GM23338 (cell line): ENCODE results near the gene DPP10. TPM values are rescaled to one million over a fixed set of nuclear protein-coding genes. Genes with fewer than 3 reads are reported as not detected.

ENCODE experiments used
- ATAC-seq: fragments of 200-7000 bp; cut with Tn5 transposase; 3 replicates; pipeline ENCODE4 v1.9.1; 2020
- DNase-seq: peaks from one replicate; pipeline ENCODE4 v3.0.0-alpha.2; 2015; ENCODE audit warnings: low spot score
- H2AFZ ChIP-seq: fragments of 200-600 bp; sonication (generic); 2 replicates; pipeline ENCODE4 v1.8.0; 2016; ENCODE audit warnings: antibody characterized with exemption, mild to moderate bottlenecking, moderate library complexity
- H3F3A ChIP-seq: fragments of 200-600 bp; sonication (generic); replicated peaks from 2 replicates; pipeline ENCODE4 v1.8.0; 2017; ENCODE audit warnings: antibody characterized with exemption, mixed run types, low read depth
- H3K27ac ChIP-seq: fragments of 200-600 bp; sonication (generic); 2 replicates; pipeline ENCODE4 v1.6.1; 2016; ENCODE audit warnings: low read depth
- H3K27me3 ChIP-seq: fragments of 200-600 bp; sonication (generic); 2 replicates; pipeline ENCODE4 v1.8.0; 2016; ENCODE audit warnings: mild to moderate bottlenecking, mixed run types, moderate library complexity; ENCODE audit not compliant: insufficient read depth
- H3K36me3 ChIP-seq: fragments of 200-600 bp; sonication (generic); 2 replicates; pipeline ENCODE4 v1.8.0; 2016; ENCODE audit warnings: mild to moderate bottlenecking; ENCODE audit not compliant: insufficient read depth
- H3K4me1 ChIP-seq: fragments of 200-600 bp; sonication (generic); 2 replicates; pipeline ENCODE4 v1.8.0; 2016; ENCODE audit warnings: mild to moderate bottlenecking, moderate library complexity; ENCODE audit not compliant: insufficient read depth
- H3K4me2 ChIP-seq: fragments of 200-600 bp; sonication (generic); 2 replicates; pipeline ENCODE4 v1.7.1; 2017; ENCODE audit warnings: mixed run types
- H3K4me3 ChIP-seq: fragments of 200-600 bp; sonication (generic); 2 replicates; pipeline ENCODE4 v1.6.1; 2016; ENCODE audit warnings: mixed run types
- H3K79me2 ChIP-seq: fragments of 200-600 bp; sonication (generic); replicated peaks from 2 replicates; pipeline ENCODE4 v1.8.0; 2017; ENCODE audit warnings: mild to moderate bottlenecking; ENCODE audit not compliant: insufficient read depth
- H3K9me2 ChIP-seq: fragments of 200-600 bp; sonication (generic); 2 replicates; pipeline ENCODE4 v1.8.0; 2017; ENCODE audit not compliant: insufficient read depth
- H4K20me1 ChIP-seq: fragments of 200-600 bp; sonication (generic); replicated peaks from 2 replicates; pipeline ENCODE4 v1.8.0; 2017; ENCODE audit warnings: mild to moderate bottlenecking; ENCODE audit not compliant: insufficient read depth
- H3K27ac Mint-ChIP-seq: 2 replicates; pipeline ENCODE4 v1.8.0; 2020; ENCODE audit warnings: inconsistent platforms, mild to moderate bottlenecking, moderate library complexity, mixed read lengths
- H3K27me3 Mint-ChIP-seq: 3 replicates; pipeline ENCODE4 v1.8.0; 2022; ENCODE audit warnings: low read depth, mild to moderate bottlenecking, moderate library complexity, mixed read lengths, inconsistent platforms; ENCODE audit not compliant: insufficient read depth, poor library complexity
- H3K36me3 Mint-ChIP-seq: 3 replicates; pipeline ENCODE4 v1.8.0; 2021; ENCODE audit warnings: low read depth, mild to moderate bottlenecking, inconsistent platforms, moderate library complexity, mixed read lengths
- H3K4me1 Mint-ChIP-seq: 3 replicates; pipeline ENCODE4 v1.8.0; 2020; ENCODE audit warnings: mild to moderate bottlenecking, inconsistent platforms, mixed read lengths
- H3K4me3 Mint-ChIP-seq: 3 replicates; pipeline ENCODE4 v1.8.0; 2021; ENCODE audit warnings: moderate library complexity, mild to moderate bottlenecking, inconsistent platforms, mixed read lengths
- H3K9me3 Mint-ChIP-seq: 3 replicates; pipeline ENCODE4 v1.8.0; 2020; ENCODE audit warnings: moderate library complexity, mild to moderate bottlenecking, inconsistent platforms, mixed read lengths
- CREB1 ChIP-seq: fragments of 250-450 bp; sonication (Bioruptor Pico); IDR thresholded peaks from 2 replicates; pipeline ENCODE4 v1.5.0; 2020; ENCODE audit warnings: low read depth, mild to moderate bottlenecking, moderate library complexity
- CTCF ChIP-seq, 2 experiments: fragments of 200-600 bp in 1 of 2; sonication (generic) in 1 of 2; conservative IDR thresholded peaks; 2 replicates each; pipeline versions ENCODE4 v1.5.1 to v1.6.1; 2016 to 2017; ENCODE audit warnings: antibody characterized with exemption in 2 of 2, low read depth in 2 of 2, mild to moderate bottlenecking in 2 of 2, moderate library complexity in 1 of 2
- ETS1 ChIP-seq: IDR thresholded peaks from 2 replicates; pipeline ENCODE4 v1.6.1; 2016; ENCODE audit warnings: antibody characterized with exemption
- EZH2 ChIP-seq: fragments of 200-600 bp; sonication (generic); IDR thresholded peaks from one replicate; pipeline ENCODE4 v1.8.0; 2017; ENCODE audit warnings: antibody characterized with exemption, mild to moderate bottlenecking, low read depth; ENCODE audit not compliant: unreplicated experiment
- EZH2phosphoT487 ChIP-seq: fragments of 200-600 bp; sonication (generic); IDR thresholded peaks from one replicate; pipeline ENCODE4 v1.8.1; 2018; ENCODE audit warnings: antibody characterized with exemption; ENCODE audit not compliant: unreplicated experiment
- JUNB ChIP-seq: IDR thresholded peaks from one replicate; pipeline ENCODE4 v1.6.1; 2016; ENCODE audit warnings: antibody characterized with exemption; ENCODE audit not compliant: unreplicated experiment
- NANOG ChIP-seq: IDR thresholded peaks from 2 replicates; pipeline ENCODE4 v1.6.1; 2016; ENCODE audit warnings: antibody characterized with exemption, borderline replicate concordance
- POLR2AphosphoS5 ChIP-seq: IDR thresholded peaks from 2 replicates; pipeline ENCODE4 v1.6.1; 2016; ENCODE audit warnings: antibody characterized with exemption, low read depth
- REST ChIP-seq: IDR thresholded peaks from one replicate; pipeline ENCODE4 v1.6.1; 2018; ENCODE audit warnings: antibody characterized with exemption; ENCODE audit not compliant: unreplicated experiment
- STAT1 ChIP-seq: IDR thresholded peaks from one replicate; pipeline ENCODE4 v1.6.1; 2016; ENCODE audit warnings: antibody characterized with exemption; ENCODE audit not compliant: unreplicated experiment
- ZNF114 ChIP-seq: fragments of 250-450 bp; sonication (Bioruptor Pico); IDR thresholded peaks from 2 replicates; pipeline ENCODE4 v1.5.0; 2020; ENCODE audit warnings: mild to moderate bottlenecking, moderate library complexity
- ZNF331 ChIP-seq: fragments of 250-450 bp; sonication (Bioruptor Pico); IDR thresholded peaks from 2 replicates; pipeline ENCODE4 v1.5.0; 2020; ENCODE audit warnings: low read depth, mild to moderate bottlenecking, moderate library complexity
- ZNF462 ChIP-seq: fragments of 250-450 bp; sonication (Bioruptor Pico); IDR thresholded peaks from 2 replicates; pipeline ENCODE4 v1.5.0; 2020; ENCODE audit warnings: mild to moderate bottlenecking, moderate library complexity
- polyA plus RNA-seq: library from polyadenylated mRNA; unstranded; fragments of >200 nt; fragmentation: Nextera tagmentation; extraction: Ambion mirVana; gene quantifications from 2 replicates; pipeline ENCODE4 v1.2.1, GENCODE V29; 2016
- total RNA-seq: library from RNA; depleted of rRNA; stranded (reverse); fragments of >200 nt; shearing (Covaris generic); gene quantifications from 2 replicates; pipeline ENCODE4 v1.2.3, GENCODE V29; 2014

Gene DPP10
- total and polyA plus RNA-seq, 2 experiments from 2014 or later = 3.6 to 14.8 TPM

GRCh38 chr2:114400890-114401289 lies 41.6 kb upstream of the DPP10 start:
- no peak for TF ChIP-seq NANOG
- no peak for TF ChIP-seq EZH2phosphoT487
- no peak for TF ChIP-seq CTCF (conservative IDR thresholded peaks at IDR 0.05; ENCODE audit: low read depth in 2 of 2)
- no peak for TF ChIP-seq CREB1 (CRISPR knock-in tag)
- TF ChIP-seq ZNF114 (CRISPR knock-in tag) = no peak
- TF ChIP-seq EZH2 = no peak
- TF ChIP-seq REST = no peak
- TF ChIP-seq ZNF462 = no peak
- no peak for TF ChIP-seq ETS1
- no peak for TF ChIP-seq ZNF331 (CRISPR knock-in tag)
- no peak for TF ChIP-seq POLR2AphosphoS5
- TF ChIP-seq STAT1 = no peak
- no peak for TF ChIP-seq JUNB
- Histone ChIP-seq H3K79me2 (no peaks in the 10 kb centered on the region), H3K36me3 (no peaks in the 10 kb centered on the region), H3K4me1 (no peaks in the 10 kb centered on the region), H3K27me3 (no peaks in the 10 kb centered on the region), H3K27ac (no peak overlapping the region), H4K20me1 (no peaks in the 10 kb centered on the region), H3K4me2 (no peak overlapping the region), H3F3A (no peaks in the 10 kb centered on the region), H3K9me2 (no peaks in the 10 kb centered on the region), H3K4me3 (no peak overlapping the region), H2AFZ (no peak overlapping the region)
- DNase-seq = no peak
- H3K27me3 Mint-ChIP-seq = no peaks in the 10 kb centered on the region
- ATAC-seq = no peak
- H3K27ac Mint-ChIP-seq = no peak overlapping the region
- no peak overlapping the region for H3K4me3 Mint-ChIP-seq
- H3K36me3 Mint-ChIP-seq = no peaks in the 10 kb centered on the region; the same call in 2 of the 3 replicates
- H3K4me1 Mint-ChIP-seq = no peaks in the 10 kb centered on the region
- H3K9me3 Mint-ChIP-seq = peaks cover 39% of the 10 kb centered on the region
